Gastrocnemius medialis (tissue), 4 donors: ENCODE data around the gene C9orf50. TPM values are rescaled to one million over a fixed set of nuclear protein-coding genes. Genes with fewer than 3 reads are reported as not detected.

Experiments used
- ATAC-seq, 2 donors: fragments of 150-250 bp; one replicate each; pipeline ENCODE4 v1.9.1; 2016
- DNase-seq, 2 donors: peaks; one replicate each; pipeline ENCODE4 v3.0.0-alpha.2; 2019
- H3K27ac ChIP-seq, 4 donors: fragments of 200-600 bp; sonication (generic); 1 replicate in 1 of 4; 2 replicates in 3 of 4; pipeline ENCODE4 v1.5.1; 2016 to 2018; ENCODE audit warnings: mild to moderate bottlenecking in 2 of 4, moderate library complexity in 1 of 4
- H3K27me3 ChIP-seq, 3 donors: fragments of 200-600 bp; sonication (generic) in 2 of 3; 1 replicate in 1 of 3; 2 replicates in 2 of 3; pipeline versions ENCODE4 v1.5.1 to v1.6.0; 2016 to 2019; ENCODE audit warnings: mild to moderate bottlenecking in 1 of 3, moderate library complexity in 1 of 3
- H3K36me3 ChIP-seq, 2 donors: fragments of 200-600 bp; sonication (generic) in 1 of 2; one replicate each; pipeline ENCODE4 v1.5.1; 2017 to 2018
- H3K4me1 ChIP-seq, 2 donors: fragments of 200-600 bp; sonication (generic) in 1 of 2; one replicate each; pipeline ENCODE4 v1.5.1; 2016 to 2017; ENCODE audit warnings: mild to moderate bottlenecking in 2 of 2
- H3K4me3 ChIP-seq, 4 donors: fragments of 200-600 bp; sonication (generic) in 3 of 4; 1 replicate in 1 of 4; 2 replicates in 3 of 4; pipeline ENCODE4 v1.5.1; 2016 to 2019; ENCODE audit warnings: mild to moderate bottlenecking in 2 of 4
- H3K9me3 ChIP-seq, 3 donors: fragments of 200-600 bp; sonication (generic) in 2 of 3; 1 replicate in 1 of 3; 2 replicates in 2 of 3; pipeline ENCODE4 v1.5.1; 2016 to 2019
- CTCF ChIP-seq, 5 experiments: fragments of 450-650 bp in 3 of 5; fragments of 200-600 bp in 2 of 5; sonication (generic) in 2 of 5; IDR thresholded peaks in 4 of 5; conservative IDR thresholded peaks in 1 of 5; 1 replicate in 4 of 5; 2 replicates in 1 of 5; pipeline ENCODE4 v1.5.1; 2016 to 2019; ENCODE audit warnings: antibody characterized with exemption in 5 of 5, mild to moderate bottlenecking in 3 of 5, moderate library complexity in 3 of 5
- POLR2A ChIP-seq, 2 donors: fragments of 450-650 bp; IDR thresholded peaks; one replicate each; pipeline ENCODE4 v1.6.1; 2017; ENCODE audit warnings: antibody characterized with exemption in 2 of 2, mild to moderate bottlenecking in 2 of 2, moderate library complexity in 2 of 2
- in situ Hi-C, 4 donors: fragments of 200-750 bp; cut with MboI; loops; one replicate each; pipeline versions ENCODE4 v1.15.0 to v1.8.0; 2017; ENCODE audit warnings: low sequenced_read_pairs in 4 of 4
- intact Hi-C: fragments of 100-400 bp; cut with DNase I; formaldehyde crosslinking; loops from one replicate; pipeline ENCODE4 v1.15.1; 2023; ENCODE audit warnings: low total_unique reads
- total RNA-seq, 4 donors: library from RNA; depleted of rRNA; stranded (reverse); fragments of >200 nt; gene quantifications; one replicate each; pipeline versions ENCODE4 v1.1.0 to v1.2.3, GENCODE V29; 2016

C9orf50 gene
- total RNA-seq, 4 donors from 2014 or later: not detected

DNA sequence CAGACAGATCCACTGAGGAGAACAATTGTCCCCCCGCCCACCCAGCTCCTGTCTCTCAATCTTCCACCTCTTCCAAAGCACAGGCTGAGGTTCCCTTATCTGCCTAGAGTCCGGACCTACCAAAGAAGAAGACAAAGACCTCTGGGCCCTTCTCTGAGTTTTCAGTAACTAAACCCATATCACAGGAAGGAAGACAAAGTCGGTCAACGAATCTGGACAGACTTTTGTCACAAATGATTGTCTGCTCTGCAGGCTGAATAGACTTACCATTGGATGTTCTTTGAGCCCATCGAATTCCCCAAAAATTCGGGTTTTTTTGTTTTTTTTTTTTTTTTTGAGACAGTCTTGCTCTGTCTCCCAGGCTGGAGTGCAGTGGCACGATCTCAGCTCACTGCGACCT, 58.0 kb downstream of the C9orf50 start:
- TF ChIP-seq CTCF (IDR thresholded peaks at IDR 0.05 in 4 of 5, conservative IDR thresholded peaks at IDR 0.05 in 1 of 5): no peak
- no peak for TF ChIP-seq POLR2A (IDR thresholded peaks at IDR 0.05)
- no peaks in the 10 kb centered on the region for H3K9me3 ChIP-seq
- no peaks in the 10 kb centered on the region for H3K4me1 ChIP-seq
- ATAC-seq (no peak), DNase-seq (no peak)
- H3K27me3 ChIP-seq: peaks cover 0 to 1% (median 1%) of the 10 kb centered on the region in 3 donors
- H3K4me3 ChIP-seq: no peak overlapping the region
- intact Hi-C loops (no loop called here), in situ Hi-C loops (loop anchor here in 1 of 4 donors (25.0 kb wide), 1 partner anchor 101 kb away; no protein-coding TSS in a partner anchor)
- H3K36me3 ChIP-seq: no peaks in the 10 kb centered on the region
- no peak overlapping the region for H3K27ac ChIP-seq

- H3K9me3 ChIP-seq: no peaks in the 10 kb centered on the region
- H3K27me3 ChIP-seq: no peaks in the 10 kb centered on the region
- intact Hi-C loops (no loop called here), in situ Hi-C loops (loop anchor here in 1 of 4 donors (25.0 kb wide), 1 partner anchor 100 kb away; no protein-coding TSS in a partner anchor)
- ATAC-seq (no peak), DNase-seq (no peak)
- H3K4me3 ChIP-seq: no peak overlapping the region
- no peaks in the 10 kb centered on the region for H3K4me1 ChIP-seq
- H3K36me3 ChIP-seq: no peaks in the 10 kb centered on the region
- no peak overlapping the region for H3K27ac ChIP-seq
- TF ChIP-seq CTCF (IDR thresholded peaks at IDR 0.05 in 4 of 5, conservative IDR thresholded peaks at IDR 0.05 in 1 of 5) (no peak), POLR2A (IDR thresholded peaks at IDR 0.05) (no peak)
These were observed 58.4 kb downstream of the C9orf50 start for GRCh38 chr9:129562514-129562913.

Other genes with a start within 250 kb of the C9orf50 start
- 10 to 100 TPM; 37.8 to 82.1 (median 48.1) TPM for gene NTMT1, start 5.1 kb upstream of the C9orf50 start, total RNA-seq
- gene ASB6, start 21.1 kb upstream of the C9orf50 start, total RNA-seq: 10 to 100 TPM; 14.4 to 24.0 (median 19.4) TPM
- 1 to 10 TPM in 2 of 4 donors, under 1 TPM in 1, not detected in 1; 0.75 to 1.7 (median 1.6) TPM for gene PRRX2, start 44.5 kb upstream of the C9orf50 start, total RNA-seq
- gene PTGES, start 131.9 kb upstream of the C9orf50 start, total RNA-seq: 1 to 10 TPM in 1 of 4 donors, under 1 TPM in 2, not detected in 1; 0.23 to 1.2 (median 0.51) TPM
- gene TOR1B, start 182.1 kb upstream of the C9orf50 start, total RNA-seq: 10 to 100 TPM; 15.9 to 22.6 (median 21.2) TPM
- 10 to 100 TPM; 18.1 to 31.9 (median 24.9) TPM for gene TOR1A, start 203.0 kb upstream of the C9orf50 start, total RNA-seq
- gene C9orf78, start 214.2 kb upstream of the C9orf50 start, total RNA-seq: 100 to 1,000 TPM in 1 of 4 donors, 10 to 100 TPM in 3; 82.3 to 108 (median 83.9) TPM
- 10 to 100 TPM; 13.4 to 25.4 (median 18.6) TPM for gene USP20, start 214.4 kb upstream of the C9orf50 start, total RNA-seq